Gastrocnemius medialis (tissue), 4 donors: ENCODE data around the gene HAGHL. TPM values are rescaled to one million over a fixed set of nuclear protein-coding genes. Genes with fewer than 3 reads are reported as not detected.

Experiments used
- ATAC-seq, 2 donors: fragments of 150-250 bp; one replicate each; pipeline ENCODE4 v1.9.1; 2016
- DNase-seq, 2 donors: peaks; one replicate each; pipeline ENCODE4 v3.0.0-alpha.2; 2019
- H3K27ac ChIP-seq, 4 donors: fragments of 200-600 bp; sonication (generic); 1 replicate in 1 of 4; 2 replicates in 3 of 4; pipeline ENCODE4 v1.5.1; 2016 to 2018; ENCODE audit warnings: mild to moderate bottlenecking in 2 of 4, moderate library complexity in 1 of 4
- H3K27me3 ChIP-seq, 3 donors: fragments of 200-600 bp; sonication (generic) in 2 of 3; 1 replicate in 1 of 3; 2 replicates in 2 of 3; pipeline versions ENCODE4 v1.5.1 to v1.6.0; 2016 to 2019; ENCODE audit warnings: mild to moderate bottlenecking in 1 of 3, moderate library complexity in 1 of 3
- H3K36me3 ChIP-seq, 2 donors: fragments of 200-600 bp; sonication (generic) in 1 of 2; one replicate each; pipeline ENCODE4 v1.5.1; 2017 to 2018
- H3K4me1 ChIP-seq, 2 donors: fragments of 200-600 bp; sonication (generic) in 1 of 2; one replicate each; pipeline ENCODE4 v1.5.1; 2016 to 2017; ENCODE audit warnings: mild to moderate bottlenecking in 2 of 2
- H3K4me3 ChIP-seq, 4 donors: fragments of 200-600 bp; sonication (generic) in 3 of 4; 1 replicate in 1 of 4; 2 replicates in 3 of 4; pipeline ENCODE4 v1.5.1; 2016 to 2019; ENCODE audit warnings: mild to moderate bottlenecking in 2 of 4
- H3K9me3 ChIP-seq, 3 donors: fragments of 200-600 bp; sonication (generic) in 2 of 3; 1 replicate in 1 of 3; 2 replicates in 2 of 3; pipeline ENCODE4 v1.5.1; 2016 to 2019
- CTCF ChIP-seq, 5 experiments: fragments of 450-650 bp in 3 of 5; fragments of 200-600 bp in 2 of 5; sonication (generic) in 2 of 5; IDR thresholded peaks in 4 of 5; conservative IDR thresholded peaks in 1 of 5; 1 replicate in 4 of 5; 2 replicates in 1 of 5; pipeline ENCODE4 v1.5.1; 2016 to 2019; ENCODE audit warnings: antibody characterized with exemption in 5 of 5, mild to moderate bottlenecking in 3 of 5, moderate library complexity in 3 of 5
- POLR2A ChIP-seq, 2 donors: fragments of 450-650 bp; IDR thresholded peaks; one replicate each; pipeline ENCODE4 v1.6.1; 2017; ENCODE audit warnings: antibody characterized with exemption in 2 of 2, mild to moderate bottlenecking in 2 of 2, moderate library complexity in 2 of 2
- in situ Hi-C, 4 donors: fragments of 200-750 bp; cut with MboI; loops; one replicate each; pipeline versions ENCODE4 v1.15.0 to v1.8.0; 2017; ENCODE audit warnings: low sequenced_read_pairs in 4 of 4
- intact Hi-C: fragments of 100-400 bp; cut with DNase I; formaldehyde crosslinking; loops from one replicate; pipeline ENCODE4 v1.15.1; 2023; ENCODE audit warnings: low total_unique reads
- total RNA-seq, 4 donors: library from RNA; depleted of rRNA; stranded (reverse); fragments of >200 nt; gene quantifications; one replicate each; pipeline versions ENCODE4 v1.1.0 to v1.2.3, GENCODE V29; 2016

Gene HAGHL
- total RNA-seq, 4 donors from 2014 or later: 0.27 to 0.42 TPM; not detected in 2

GRCh38 chr16:733382-734207 lies 6.7 kb downstream of the HAGHL start:
- Histone ChIP-seq H3K4me1 (peaks cover 0 to 1% of the 10 kb centered on the region in 2 donors), H3K27ac (no peak overlapping the region), H3K4me3 (no peak overlapping the region), H3K36me3 (peaks cover 0 to 68% of the 10 kb centered on the region in 2 donors), H3K27me3 (peaks cover under 1 to 5% (median 2%) of the 10 kb centered on the region in 3 donors), H3K9me3 (no peaks in the 10 kb centered on the region)
- TF ChIP-seq CTCF (IDR thresholded peaks at IDR 0.05 in 4 of 5, conservative IDR thresholded peaks at IDR 0.05 in 1 of 5) (no peak), POLR2A (IDR thresholded peaks at IDR 0.05) (no peak)
- intact Hi-C loops: no loop called here
- in situ Hi-C loops: no loop called here
- DNase-seq (no peak), ATAC-seq (no peak)

GRCh38 chr16:734208-734980 lies 7.5 kb downstream of the HAGHL start:
- ATAC-seq: no peak
- intact Hi-C loops: no loop called here
- H3K4me1 ChIP-seq: no peaks in the 10 kb centered on the region

GRCh38 chr16:734981-735881 lies 8.3 kb downstream of the HAGHL start:
- Histone ChIP-seq H3K27me3 (no peaks in the 10 kb centered on the region), H3K36me3 (peaks cover 0 to 68% of the 10 kb centered on the region in 2 donors), H3K4me3 (no peak overlapping the region), H3K27ac (no peak overlapping the region), H3K4me1 (peaks cover 7% of the 10 kb centered on the region in 2 donors), H3K9me3 (no peaks in the 10 kb centered on the region)
- DNase-seq (no peak), ATAC-seq (no peak)
- TF ChIP-seq CTCF (IDR thresholded peaks at IDR 0.05 in 4 of 5, conservative IDR thresholded peaks at IDR 0.05 in 1 of 5): no peak
- TF ChIP-seq POLR2A (IDR thresholded peaks at IDR 0.05): no peak
- intact Hi-C loops: no loop called here
- in situ Hi-C loops: no loop called here

More at GRCh38 chr16:734208-734980, 7.5 kb downstream of the HAGHL start:
- no peak overlapping the region for H3K27ac ChIP-seq
- TF ChIP-seq CTCF (IDR thresholded peaks at IDR 0.05 in 4 of 5, conservative IDR thresholded peaks at IDR 0.05 in 1 of 5) (no peak), POLR2A (IDR thresholded peaks at IDR 0.05) (no peak)
- H3K4me3 ChIP-seq: no peak overlapping the region
- no peaks in the 10 kb centered on the region for H3K27me3 ChIP-seq
- no peaks in the 10 kb centered on the region for H3K9me3 ChIP-seq
- DNase-seq: no peak
- H3K36me3 ChIP-seq: peaks cover 0 to 68% of the 10 kb centered on the region in 2 donors
- in situ Hi-C loops: no loop called here

- H3K4me1 ChIP-seq: peaks cover 7 to 8% of the 10 kb centered on the region in 2 donors
- peaks cover 0 to 62% of the 10 kb centered on the region in 2 donors for H3K36me3 ChIP-seq
- DNase-seq: no peak
Observed at GRCh38 chr16:735982-736453, 9.1 kb downstream of the HAGHL start.

More at GRCh38 chr16:735982-736453, 9.1 kb downstream of the HAGHL start:
- TF ChIP-seq POLR2A (IDR thresholded peaks at IDR 0.05): no peak
- no peak for TF ChIP-seq CTCF (IDR thresholded peaks at IDR 0.05 in 4 of 5, conservative IDR thresholded peaks at IDR 0.05 in 1 of 5)
- intact Hi-C loops: no loop called here
- no peak overlapping the region for H3K4me3 ChIP-seq
- H3K27me3 ChIP-seq: no peaks in the 10 kb centered on the region
- ATAC-seq: no peak
- in situ Hi-C loops: no loop called here
- no peak overlapping the region for H3K27ac ChIP-seq
- H3K9me3 ChIP-seq: no peaks in the 10 kb centered on the region
